ENCODE measurements around the gene UBR2. TPM values are rescaled to one million over a fixed set of nuclear protein-coding genes. Genes with fewer than 3 reads are reported as not detected.
"Not testable (repeated sequence)": the region's sequence is repeated elsewhere in the genome, so short reads cannot be mapped to it uniquely, and the experiment has no call there.

The UBR2 gene
- total RNA-seq, 6 experiments from 2014 or later: 14.0 to 22.8 (median 16.7) TPM

DNA sequence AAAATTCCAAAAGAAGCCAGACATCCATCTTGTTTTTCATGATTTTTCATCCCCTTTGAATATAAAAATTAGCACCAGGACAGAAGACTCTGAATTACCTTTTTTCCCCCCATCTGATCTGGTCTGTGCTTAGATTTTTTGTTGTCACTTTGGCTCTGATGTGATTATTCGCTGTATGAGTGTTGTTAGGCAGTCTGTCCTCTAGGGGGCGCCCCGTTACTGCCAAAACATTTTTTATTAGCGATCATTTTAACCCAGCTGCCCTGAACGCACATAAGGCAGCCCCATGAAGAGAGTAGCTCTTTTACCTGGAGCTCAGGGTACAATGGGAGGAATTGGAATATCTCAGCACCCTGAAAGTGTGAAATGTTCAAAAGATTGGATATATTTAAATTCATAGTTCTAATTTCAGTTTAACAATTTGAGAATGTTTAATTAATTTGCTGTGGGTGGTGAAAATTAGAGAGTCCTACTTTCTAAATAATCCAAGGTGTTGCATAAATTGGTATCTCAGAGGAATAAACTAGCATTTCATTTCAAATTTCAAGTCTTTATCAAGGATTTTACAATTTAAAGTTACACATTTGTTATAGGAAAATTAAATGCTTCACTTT is 97.8 kb downstream of the UBR2 start:
- no peaks in the 10 kb centered on the region for H3K27me3 ChIP-seq
- H3K9me3 ChIP-seq: no peaks in the 10 kb centered on the region
- peaks cover 4 to 78% (median 30%) of the 10 kb centered on the region in 4 donors for H3K36me3 ChIP-seq
- TF ChIP-seq POLR2A (IDR thresholded peaks at IDR 0.05): no peak
- TF ChIP-seq, protein P1, sequence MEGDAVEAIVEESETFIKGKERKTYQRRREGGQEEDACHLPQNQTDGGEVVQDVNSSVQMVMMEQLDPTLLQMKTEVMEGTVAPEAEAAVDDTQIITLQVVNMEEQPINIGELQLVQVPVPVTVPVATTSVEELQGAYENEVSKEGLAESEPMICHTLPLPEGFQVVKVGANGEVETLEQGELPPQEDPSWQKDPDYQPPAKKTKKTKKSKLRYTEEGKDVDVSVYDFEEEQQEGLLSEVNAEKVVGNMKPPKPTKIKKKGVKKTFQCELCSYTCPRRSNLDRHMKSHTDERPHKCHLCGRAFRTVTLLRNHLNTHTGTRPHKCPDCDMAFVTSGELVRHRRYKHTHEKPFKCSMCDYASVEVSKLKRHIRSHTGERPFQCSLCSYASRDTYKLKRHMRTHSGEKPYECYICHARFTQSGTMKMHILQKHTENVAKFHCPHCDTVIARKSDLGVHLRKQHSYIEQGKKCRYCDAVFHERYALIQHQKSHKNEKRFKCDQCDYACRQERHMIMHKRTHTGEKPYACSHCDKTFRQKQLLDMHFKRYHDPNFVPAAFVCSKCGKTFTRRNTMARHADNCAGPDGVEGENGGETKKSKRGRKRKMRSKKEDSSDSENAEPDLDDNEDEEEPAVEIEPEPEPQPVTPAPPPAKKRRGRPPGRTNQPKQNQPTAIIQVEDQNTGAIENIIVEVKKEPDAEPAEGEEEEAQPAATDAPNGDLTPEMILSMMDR (IDR thresholded peaks at IDR 0.05): peak; percentile 87 to 90 (median 88)
- H3K4me1 ChIP-seq: no peaks in the 10 kb centered on the region
- intact Hi-C loops (cut with DNase I): loop anchor here in 1 of 2 donors (10.0 kb wide), 1 partner anchor 213 kb away; the partner anchor contains the start of gene RPL7L1
- WGBS (ENCODE audit: insufficient coverage, low coverage, low lambda C conversion rate, missing lambda C conversion rate): 0% methylated on average over 5 of the region's 5 CpGs
- no peak overlapping the region for H3K4me3 ChIP-seq
- no peak overlapping the region for H3K27ac ChIP-seq
- DNase-seq: peak; percentile 71 to 77 (median 73)
- peak; percentile 86 to 96 (median 94) for ATAC-seq

DNA sequence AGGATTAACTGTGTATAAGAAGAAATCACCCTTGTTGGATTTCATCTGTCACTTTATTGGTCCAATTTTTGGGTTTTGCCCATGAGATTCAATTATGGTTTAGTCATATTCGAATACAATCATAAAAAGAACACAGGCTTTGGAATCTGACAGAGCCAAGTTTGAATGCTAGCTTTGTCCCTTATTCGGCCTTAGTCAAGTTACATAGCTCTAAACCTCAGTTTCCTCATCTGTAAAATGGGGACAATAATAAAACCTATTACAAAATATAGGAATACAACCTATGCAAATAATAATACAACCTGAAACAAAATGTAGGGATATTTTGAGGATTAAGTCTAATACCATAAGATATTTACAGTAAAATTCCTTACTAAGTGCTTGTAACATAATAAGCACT is 100.9 kb downstream of the UBR2 start:
- no peaks in the 10 kb centered on the region for H3K27me3 ChIP-seq
- no peak overlapping the region for H3K27ac ChIP-seq
- intact Hi-C loops (cut with DNase I): loop anchor here in 1 of 2 donors (10.0 kb wide), 1 partner anchor 210 kb away; the partner anchor contains the start of gene RPL7L1
- DNase-seq: no peak
- H3K9me3 ChIP-seq: no peaks in the 10 kb centered on the region
- H3K4me3 ChIP-seq: no peak overlapping the region
- TF ChIP-seq, protein P1 (IDR thresholded peaks at IDR 0.05): no peak
- TF ChIP-seq POLR2A (IDR thresholded peaks at IDR 0.05): no peak
- WGBS (ENCODE audit: insufficient coverage, low coverage, low lambda C conversion rate, missing lambda C conversion rate): 100% methylated on average over 2 of the region's 2 CpGs
- peaks cover 4 to 67% (median 27%) of the 10 kb centered on the region in 4 donors for H3K36me3 ChIP-seq
- no peak for ATAC-seq
- no peaks in the 10 kb centered on the region for H3K4me1 ChIP-seq

DNA sequence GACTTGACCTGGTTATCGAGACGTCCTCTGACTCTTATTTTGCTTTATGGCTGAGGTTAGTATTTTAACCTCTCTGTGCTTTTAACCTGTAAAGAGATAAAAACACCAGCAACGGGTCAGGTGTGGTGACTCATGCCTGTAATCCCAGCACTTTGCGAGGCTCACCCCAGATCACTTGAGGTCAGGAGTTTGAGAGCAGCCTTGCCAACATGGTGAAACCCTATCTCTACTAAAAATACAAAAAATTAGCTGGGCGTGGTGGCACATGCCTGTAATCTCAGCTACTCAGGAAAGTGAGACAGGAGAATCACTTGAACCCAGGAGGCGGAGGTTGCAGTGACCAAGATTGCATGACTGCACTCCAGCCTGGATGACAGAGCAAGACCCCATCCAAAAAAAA is 110.5 kb downstream of the UBR2 start:
- DNase-seq; H3K27me3 ChIP-seq; intact Hi-C loops (cut with DNase I); H3K4me1 ChIP-seq; H3K4me3 ChIP-seq; H3K9me3 ChIP-seq; H3K27ac ChIP-seq: not testable (repeated sequence)
- 86% methylated on average over 5 of the region's 6 CpGs for WGBS (ENCODE audit: insufficient coverage, low coverage, low lambda C conversion rate, missing lambda C conversion rate)
- peak in 1 of 4 donors; percentile 25 for ATAC-seq
- peaks cover 12 to 100% (median 50%) of the 10 kb centered on the region in 4 donors for H3K36me3 ChIP-seq

DNA sequence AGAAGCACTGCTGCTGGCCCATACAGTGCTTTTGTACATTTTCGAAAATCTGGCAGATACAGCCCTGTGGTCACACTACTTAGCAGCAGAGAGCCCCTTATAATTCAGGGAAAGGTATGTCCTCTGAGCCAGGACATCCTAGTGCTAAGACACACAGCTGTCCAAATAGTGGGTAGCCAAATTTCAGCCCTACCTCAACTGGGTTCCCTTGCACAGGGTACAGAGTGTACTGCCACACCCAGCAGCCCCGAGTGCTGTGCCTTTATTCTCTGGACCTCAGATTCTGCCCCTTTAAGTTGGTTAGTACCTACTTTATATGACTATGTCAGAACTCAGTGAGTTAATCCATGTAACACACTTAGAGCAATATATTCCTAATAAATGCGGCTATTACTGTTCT is 111.0 kb downstream of the UBR2 start:
- intact Hi-C loops (cut with DNase I): no loop called here
- H3K9me3 ChIP-seq: no peaks in the 10 kb centered on the region
- H3K27me3 ChIP-seq: no peaks in the 10 kb centered on the region
- ATAC-seq (no peak), DNase-seq (no peak)
- TF ChIP-seq, protein P1 (IDR thresholded peaks at IDR 0.05): no peak
- no peak for TF ChIP-seq POLR2A (IDR thresholded peaks at IDR 0.05)
- 70% methylated on average over 1 of the region's 3 CpGs for WGBS (ENCODE audit: insufficient coverage, low coverage, low lambda C conversion rate, missing lambda C conversion rate)
- no peak overlapping the region for H3K27ac ChIP-seq
- H3K4me1 ChIP-seq: no peaks in the 10 kb centered on the region
- no peak overlapping the region for H3K4me3 ChIP-seq
- peaks cover 12 to 100% (median 51%) of the 10 kb centered on the region in 4 donors for H3K36me3 ChIP-seq

DNA sequence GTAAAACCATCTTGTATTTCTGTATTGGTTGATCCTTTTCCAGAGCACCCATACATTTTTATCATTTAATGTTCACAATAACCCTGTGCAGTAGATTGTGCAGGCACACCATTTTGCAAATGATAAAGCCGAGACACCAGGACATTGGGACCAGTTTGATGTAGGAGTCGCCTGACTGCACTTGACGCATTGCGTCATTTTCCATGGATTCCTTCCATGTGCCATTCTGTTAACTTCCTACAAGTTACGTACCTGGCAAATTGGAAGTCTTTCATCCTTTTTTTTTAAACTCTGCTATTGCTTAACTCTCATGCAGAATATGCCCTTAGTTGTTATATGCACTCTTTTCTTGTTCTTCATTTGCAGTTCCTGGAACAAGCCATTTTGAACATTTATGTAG is 115.5 kb downstream of the UBR2 start:
- no peaks in the 10 kb centered on the region for H3K27me3 ChIP-seq
- no peak overlapping the region for H3K4me3 ChIP-seq
- ATAC-seq (no peak), DNase-seq (no peak)
- no peak for TF ChIP-seq POLR2A (IDR thresholded peaks at IDR 0.05)
- TF ChIP-seq, protein P1 (IDR thresholded peaks at IDR 0.05): no peak
- intact Hi-C loops (cut with DNase I): no loop called here
- no peaks in the 10 kb centered on the region for H3K9me3 ChIP-seq
- H3K36me3 ChIP-seq: peaks cover 12 to 98% (median 56%) of the 10 kb centered on the region in 4 donors
- H3K27ac ChIP-seq: no peak overlapping the region
- no peaks in the 10 kb centered on the region for H3K4me1 ChIP-seq
- WGBS (ENCODE audit: insufficient coverage, low coverage, low lambda C conversion rate, missing lambda C conversion rate): 85% methylated on average over 5 of the region's 5 CpGs

Measured in right lobe of liver (tissue), 6 donors.